IPS-NIHi7 (cell line): ENCODE results near the gene LSAMP.

ENCODE experiments used
- DNase-seq: peaks from one replicate; pipeline ENCODE4 v3.0.0; 2012; ENCODE audit warnings: mixed read lengths; ENCODE audit errors: extremely low spot score

Gene LSAMP

DNA sequence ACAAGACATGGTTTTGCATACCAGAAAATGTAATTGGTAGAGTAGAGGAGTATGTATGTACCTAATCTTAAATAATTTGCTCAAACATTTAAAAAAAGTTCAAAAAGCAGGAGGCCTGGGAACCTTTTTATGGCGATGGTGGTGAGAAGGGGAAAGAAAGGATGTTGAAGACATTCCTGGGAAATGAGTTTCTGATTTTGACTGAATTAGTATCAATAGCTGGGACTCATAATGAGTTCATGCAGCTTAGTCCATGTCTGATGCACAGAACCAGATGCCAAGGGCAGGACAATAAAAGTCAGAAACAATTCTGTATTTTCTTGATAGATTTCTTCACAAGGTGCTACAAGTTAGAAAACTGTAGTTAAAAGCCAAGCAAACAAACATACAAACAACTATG, 426.6 kb downstream of the LSAMP start:
- DNase-seq: no peak

DNA sequence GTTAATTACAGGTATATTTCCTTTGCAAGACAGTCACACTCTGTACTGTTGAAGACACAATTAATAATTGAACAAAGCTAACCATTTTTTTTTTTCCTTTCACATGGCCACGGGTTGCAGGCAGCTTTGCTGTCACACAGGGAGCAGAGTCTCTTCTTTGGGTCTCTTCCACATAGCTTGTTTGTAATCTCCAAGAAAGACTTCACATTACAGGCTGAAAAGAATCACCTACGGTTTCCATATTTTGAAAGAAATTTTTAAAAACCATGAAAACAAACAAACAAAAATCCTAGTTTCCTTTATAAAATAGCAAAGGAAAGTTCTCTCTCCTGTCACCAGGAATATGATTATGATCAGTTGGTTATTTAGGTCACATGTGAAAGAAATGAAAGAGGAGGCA, 429.4 kb downstream of the LSAMP start:
- DNase-seq: no peak

DNA sequence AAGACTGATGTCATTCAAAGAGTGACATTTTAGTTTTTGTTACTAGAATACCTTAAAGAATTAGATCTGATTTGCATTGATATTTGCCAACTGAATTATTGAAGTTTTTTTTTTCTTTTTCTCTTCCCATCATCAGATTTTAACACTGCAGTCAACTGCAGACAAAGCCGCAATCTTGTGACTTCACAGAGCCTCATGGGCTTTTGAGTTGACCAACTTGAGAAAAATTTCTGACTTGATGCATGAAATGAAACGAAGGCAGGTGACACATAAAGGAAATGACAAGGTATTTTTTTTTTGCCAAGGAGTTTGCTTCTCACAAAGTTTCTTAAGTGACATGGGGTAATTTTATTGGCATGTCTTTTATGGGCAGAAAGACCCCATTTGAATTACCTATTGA, 438.3 kb downstream of the LSAMP start:
- no peak for DNase-seq

DNA sequence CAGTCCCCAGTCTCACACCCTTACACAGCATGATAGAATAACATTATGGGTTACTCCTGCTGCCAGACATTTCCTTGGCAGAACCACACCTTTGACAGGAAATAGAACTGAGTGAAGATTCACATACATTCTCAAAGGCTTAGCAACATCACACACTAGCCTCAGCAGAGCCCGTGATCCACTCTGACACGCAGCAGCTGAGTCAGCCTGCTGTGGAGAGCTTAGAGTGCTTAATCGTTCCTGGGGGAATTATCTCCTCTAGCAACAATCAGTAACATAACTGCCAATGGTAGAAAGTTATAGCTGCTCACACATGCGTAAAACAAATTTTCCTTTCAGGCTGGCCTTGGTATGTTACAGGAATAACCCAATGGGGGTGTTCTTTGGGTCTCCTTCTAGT, 439.9 kb downstream of the LSAMP start:
- DNase-seq: peak; percentile 25

DNA sequence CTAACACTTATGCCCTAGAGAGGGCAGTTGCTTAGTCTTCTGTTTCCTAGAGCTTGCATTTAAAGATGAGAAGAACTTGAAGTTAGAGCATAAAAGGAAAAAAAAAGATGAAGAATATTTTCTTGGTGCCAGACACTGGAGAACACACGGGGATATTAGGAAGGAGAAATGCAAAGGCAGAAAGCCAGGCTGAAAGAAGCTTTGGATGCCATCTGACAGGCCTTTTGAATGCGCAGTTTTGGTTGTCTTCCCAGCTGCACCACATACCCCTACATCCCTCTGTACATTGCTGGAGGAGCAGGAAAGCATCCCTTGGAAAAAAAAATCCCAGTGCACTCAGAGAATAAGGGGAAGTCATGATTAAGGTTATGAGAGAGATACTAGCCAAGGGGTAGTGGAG, 443.1 kb downstream of the LSAMP start:
- no peak for DNase-seq

DNA sequence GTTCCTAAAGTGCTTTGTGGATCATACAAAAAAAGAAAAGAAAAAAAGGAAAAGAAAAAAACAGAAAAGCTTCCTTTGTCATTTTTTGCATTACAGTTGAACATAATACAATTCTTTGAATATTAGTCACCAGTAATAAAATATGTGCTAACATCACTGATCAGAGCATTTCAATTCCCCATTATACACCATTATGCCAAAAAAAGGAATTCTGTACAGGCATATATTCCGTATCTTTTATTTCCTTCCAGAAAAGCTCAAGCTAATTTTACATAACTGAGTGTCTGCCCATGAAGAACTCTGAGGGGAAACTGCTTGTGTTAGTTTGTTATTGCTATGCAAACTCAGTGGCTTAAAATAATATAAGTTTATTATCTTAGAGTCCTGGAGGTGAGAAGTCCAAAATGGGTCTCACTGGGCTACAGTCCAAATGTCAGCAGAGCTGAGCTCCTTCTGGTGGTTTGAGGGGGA, 444.1 kb downstream of the LSAMP start:
- no peak for DNase-seq

DNA sequence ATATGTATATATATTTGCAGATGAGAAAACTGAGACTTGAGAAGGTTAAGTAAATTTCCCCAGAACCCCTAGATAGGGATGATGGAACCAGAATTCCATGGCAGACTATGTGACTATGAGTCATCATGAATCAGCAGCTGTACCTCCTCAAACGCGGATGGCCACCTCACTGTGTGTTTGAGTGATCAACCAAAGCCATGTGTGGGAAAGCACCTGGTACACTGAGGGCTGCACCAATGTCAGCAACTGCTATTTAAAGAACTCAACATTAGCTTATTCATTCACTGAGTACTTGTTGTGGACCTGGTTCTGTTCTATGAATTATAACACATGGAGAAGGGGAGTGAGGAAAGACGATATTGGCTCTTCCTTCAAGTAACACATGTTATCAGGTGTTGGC, 445.0 kb downstream of the LSAMP start:
- DNase-seq: no peak

DNA sequence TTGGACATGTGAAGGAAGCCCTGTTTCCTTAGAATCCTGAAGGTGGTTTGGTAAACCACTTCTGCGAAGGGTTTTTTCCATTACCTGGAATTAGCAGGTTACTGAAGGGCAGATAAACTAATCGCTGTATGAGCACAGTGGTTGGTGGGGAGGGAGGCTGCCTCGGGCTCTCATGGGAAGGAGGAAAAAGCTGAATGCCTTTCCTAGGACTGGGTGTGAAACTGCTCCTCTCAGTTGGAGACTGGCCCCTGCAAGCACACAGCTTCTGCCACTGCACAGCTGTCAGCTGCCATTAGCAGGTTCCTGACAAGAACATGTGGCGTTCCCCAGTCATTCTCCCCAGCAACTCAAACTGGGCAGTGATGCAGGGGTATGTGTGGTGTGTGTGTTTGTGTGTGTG, 445.7 kb downstream of the LSAMP start:
- peak; percentile 25 for DNase-seq

DNA sequence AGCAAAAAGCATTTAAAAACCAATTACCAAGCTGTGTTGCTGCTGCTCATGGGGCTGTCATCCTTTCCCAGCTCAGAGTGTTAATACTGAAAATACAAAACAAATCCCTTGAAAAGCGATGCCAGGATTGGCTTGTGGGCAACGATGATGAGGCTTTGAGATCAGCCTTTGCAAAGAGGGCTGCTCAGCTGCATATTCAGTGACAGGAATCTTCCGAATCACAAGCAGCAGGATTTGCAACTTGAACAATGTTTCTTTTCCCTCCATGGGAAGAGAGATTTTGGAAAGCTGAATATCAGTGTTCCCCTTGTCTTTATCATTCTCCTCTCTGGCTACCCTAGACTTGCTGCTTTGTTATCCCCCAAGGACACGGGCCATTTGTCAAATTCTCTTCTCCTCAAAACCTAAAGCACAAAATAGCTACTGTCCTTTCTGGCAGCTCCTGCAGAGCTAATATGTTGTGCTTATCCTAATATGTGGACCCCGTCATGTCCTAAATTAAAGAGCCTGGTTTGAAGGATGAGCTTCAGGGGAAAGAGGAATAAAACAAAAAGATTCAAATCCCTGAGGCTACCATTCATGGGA, 446.2 kb downstream of the LSAMP start:
- DNase-seq: no peak

DNA sequence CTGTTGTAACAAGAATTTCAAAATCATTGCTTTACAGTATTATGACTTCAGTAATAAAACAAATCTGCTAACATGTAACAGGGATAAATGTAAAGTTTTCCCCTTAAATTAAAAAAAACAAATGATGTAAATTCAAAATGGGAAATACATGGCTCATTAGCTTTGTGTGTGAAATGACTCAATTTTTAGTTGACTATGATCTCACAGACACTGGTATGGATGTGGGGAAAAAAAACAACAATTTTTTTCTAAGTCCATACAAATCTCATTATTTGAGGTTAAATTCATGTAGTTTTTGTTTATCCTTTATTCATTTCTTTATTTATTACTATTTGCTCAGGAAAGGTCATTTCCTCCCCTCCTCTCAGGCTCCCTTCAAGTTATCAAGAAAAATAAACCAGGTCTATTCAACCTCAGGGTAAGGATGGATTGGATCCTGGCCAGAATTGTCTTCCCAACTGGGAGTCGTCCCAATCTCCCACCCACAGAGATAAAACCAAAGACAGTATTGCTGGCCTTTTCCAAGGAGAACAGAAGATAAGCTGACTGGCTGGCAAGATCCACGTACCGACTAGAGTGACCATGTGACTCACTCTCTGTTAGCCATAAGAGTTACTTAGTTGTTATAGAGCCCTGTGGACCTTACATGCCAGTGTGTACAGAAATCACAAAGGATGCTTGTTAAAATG, 448.7 kb downstream of the LSAMP start:
- no peak for DNase-seq

DNA sequence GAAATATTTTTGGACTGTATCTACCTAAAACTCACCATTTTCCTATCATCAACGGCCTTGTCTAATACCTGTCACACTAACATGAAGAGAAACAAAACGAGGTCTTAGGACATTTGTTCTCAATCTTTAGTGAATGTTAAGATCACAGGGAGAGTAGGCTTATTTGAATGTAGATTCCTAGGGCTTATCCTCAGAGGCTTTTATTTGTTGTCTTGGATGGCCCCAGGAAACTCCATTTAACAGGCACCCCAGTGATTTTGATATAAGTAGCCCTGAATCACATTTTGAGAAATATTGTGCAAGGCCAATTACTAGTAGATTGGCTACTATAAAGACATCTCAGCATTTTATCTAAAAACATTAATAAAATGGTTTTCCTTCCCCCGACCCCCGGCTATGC, 454.6 kb downstream of the LSAMP start:
- DNase-seq: no peak

DNA sequence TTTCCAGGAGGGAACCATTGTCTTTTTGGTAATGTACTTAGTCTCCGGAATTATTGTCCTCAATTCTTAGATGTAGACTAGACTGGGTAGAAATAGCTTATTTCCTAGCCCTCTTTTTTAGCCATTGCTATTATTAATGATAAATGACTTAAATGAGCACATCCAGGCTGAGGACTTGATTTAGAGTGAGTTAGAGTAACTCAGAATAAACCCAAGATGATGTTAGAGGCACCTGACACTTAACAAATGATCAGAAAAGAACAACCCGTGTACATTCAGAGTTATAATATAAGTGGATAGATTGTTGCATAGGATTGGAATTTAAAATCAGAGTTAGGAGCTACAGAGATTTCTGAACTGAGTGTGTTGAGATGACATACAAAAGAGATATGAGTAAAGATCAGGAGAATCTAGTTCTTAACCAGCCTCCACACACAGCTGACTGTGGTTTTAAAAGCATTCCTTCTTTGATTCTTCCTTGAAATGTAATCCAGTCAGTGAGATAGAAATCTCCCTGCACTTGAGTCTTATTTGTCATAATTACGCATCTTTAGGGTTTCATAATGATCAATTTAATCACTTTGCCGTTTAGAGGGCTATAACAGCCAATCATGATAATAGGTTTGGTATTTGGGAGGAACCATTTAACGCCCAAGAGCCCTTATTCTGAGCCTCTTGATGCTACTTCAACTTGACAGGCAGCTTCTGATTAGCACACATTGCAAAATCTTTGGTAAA, 455.4 kb downstream of the LSAMP start:
- DNase-seq: no peak

DNA sequence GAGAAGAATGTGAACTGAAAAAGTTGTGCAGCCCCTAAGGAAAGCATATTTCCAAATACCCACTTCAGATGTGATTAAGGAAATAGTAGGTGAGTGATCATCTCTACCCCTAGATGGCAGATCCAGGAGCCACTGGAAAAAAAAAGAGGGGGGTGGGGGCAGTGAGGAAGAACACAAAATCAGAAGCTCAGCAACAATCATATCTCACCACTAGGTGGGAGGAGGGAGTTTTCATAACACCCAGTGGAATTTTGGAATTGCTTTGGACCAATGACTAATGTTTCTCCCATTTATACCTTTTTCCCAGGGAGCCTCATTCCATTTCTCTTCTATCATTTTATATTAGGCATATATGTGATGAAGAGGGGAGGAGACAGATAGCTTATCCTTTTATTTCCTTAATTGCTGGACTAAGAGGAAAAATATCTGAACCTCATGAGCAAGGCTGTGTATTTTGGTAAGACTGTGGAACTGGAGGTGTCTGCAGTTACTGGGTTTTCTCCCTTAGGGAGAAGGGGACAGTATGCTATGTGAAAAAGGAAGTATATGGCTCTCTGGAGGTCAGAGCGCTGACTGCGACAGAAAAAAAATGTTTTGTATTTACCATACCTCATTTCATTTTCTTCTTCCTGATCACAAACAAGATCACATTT, 458.6 kb downstream of the LSAMP start:
- peak; percentile 57 for DNase-seq

DNA sequence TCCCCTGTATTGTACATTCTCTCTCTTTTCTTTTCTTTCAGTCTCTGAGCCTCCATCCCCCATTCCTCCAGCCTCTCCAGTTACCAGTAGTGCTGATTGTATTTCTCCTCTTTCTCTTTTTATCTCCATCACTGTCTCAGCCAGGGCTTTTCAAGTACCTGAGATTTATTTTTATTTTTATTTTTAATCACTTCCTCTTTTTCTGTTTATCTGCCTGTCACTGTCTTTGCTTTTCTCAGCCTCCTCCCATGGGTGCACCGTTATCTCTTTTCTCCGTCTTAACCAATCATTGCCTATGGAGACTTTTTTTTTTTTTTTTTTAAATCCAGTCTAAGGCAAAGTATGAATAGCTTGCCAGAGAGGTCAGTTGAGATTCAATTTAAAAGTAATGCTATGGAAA, 462.7 kb downstream of the LSAMP start:
- no peak for DNase-seq

DNA sequence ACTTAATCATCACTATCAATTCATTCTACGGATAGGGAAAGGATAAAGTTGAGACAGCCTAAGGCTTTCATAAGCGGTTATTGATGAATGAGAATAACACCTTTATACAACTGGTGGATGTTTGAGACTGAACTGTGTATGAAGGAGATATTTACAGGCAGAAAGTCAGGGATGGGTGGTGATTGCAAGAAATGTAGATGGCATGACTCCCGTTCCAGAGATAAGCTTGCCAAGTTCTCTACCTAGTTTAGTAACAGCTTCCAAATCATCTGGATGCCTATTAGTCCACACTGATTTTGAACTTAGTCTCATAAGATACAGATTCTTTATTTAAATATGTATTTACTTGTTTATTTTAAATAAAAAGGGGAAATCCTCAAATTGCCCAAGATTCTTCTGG, 463.2 kb downstream of the LSAMP start:
- DNase-seq: no peak

DNA sequence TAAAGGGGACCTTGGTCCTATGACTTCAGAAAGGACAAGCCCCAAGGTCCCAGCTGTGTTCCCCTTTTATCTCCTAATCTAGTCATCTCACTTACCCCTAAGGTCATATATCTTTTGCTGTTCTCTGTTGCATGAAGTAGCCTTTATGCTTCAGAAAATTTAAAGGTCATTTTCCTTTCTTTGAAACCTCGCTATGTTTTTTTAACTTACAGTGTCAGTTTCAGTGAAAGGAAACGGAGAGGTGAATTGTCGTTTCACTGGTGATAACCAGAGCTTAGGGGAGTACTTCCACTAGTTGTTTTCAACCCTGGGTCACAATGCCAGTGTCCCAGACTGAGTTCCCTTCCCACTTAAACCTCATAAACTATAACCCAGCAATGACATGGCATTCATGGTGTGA, 464.6 kb downstream of the LSAMP start:
- DNase-seq: no peak

DNA sequence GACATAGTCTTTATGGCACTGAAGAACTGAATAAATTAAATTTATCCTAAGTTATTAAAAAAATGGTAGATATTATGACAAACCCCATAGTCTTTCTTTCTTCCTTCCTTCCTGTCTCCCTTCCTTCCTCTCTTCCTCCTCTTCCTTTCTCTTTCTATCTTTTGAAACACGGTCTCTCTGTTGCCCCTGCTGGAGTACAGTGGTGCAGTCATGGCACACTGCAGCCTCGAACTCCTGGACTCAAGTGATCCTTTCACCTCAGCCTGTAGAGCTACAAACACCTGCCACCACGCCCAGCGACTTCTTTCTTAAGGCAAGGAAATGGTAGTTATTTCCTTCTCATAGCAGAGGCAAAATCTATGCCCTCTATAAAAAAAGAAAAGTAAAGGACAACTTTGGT, 467.4 kb downstream of the LSAMP start:
- DNase-seq: no peak

DNA sequence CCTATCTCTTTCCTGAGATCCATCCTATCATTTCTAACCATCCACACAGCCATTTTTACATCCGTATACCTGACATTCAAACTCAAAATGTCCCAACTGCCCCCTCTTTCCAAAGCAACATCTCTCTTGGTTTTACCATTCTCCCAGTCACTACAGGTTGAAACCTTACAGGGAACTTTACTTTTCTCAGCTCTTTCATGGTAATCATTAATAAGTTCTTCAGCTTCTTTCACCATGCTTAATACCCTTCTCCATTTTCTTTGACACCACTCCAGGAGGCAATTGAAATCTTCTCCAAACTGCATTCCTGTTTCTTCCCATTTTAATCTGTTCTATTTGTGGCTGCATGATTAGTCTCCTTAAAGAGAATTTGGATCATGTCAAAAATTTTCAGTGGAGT, 469.5 kb downstream of the LSAMP start:
- no peak for DNase-seq

DNA sequence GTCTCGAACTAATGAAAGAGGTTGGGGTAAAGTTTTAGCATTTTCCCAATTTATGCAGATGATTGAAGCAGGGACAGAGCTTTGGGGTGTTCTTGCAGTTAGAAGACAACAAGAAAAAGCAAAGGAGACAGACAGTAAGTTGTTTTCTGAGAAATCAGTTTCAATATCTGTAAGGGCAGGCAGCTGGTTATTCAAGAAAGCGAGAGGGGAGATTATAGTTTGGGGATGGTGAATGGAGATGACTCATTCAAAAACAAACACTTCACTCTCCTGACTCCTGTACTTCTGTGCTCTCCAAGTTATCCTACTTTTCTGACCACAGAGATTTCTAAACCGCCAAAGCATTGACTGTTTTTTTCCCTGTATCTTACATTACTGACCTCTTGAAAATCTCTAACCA, 469.9 kb downstream of the LSAMP start:
- DNase-seq: no peak

DNA sequence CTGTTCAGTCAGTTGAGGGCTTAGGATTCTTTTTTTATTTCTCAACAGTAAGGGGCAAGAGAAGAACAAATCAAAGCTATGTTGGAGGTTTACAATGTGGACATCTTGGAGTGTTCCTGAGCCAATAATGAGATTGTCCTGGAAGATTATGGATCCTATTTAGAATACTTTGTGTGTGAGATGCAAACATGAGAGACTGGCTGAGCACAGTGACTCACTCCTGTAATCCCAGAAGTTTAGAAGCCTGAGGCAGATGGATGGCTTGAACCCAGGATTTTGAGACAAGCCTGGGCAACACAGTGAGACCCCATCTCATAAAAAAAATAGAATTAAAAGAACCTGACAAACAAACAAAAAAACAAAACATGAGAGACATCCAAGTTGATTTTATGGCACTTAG, 470.3 kb downstream of the LSAMP start:
- no peak for DNase-seq

DNA sequence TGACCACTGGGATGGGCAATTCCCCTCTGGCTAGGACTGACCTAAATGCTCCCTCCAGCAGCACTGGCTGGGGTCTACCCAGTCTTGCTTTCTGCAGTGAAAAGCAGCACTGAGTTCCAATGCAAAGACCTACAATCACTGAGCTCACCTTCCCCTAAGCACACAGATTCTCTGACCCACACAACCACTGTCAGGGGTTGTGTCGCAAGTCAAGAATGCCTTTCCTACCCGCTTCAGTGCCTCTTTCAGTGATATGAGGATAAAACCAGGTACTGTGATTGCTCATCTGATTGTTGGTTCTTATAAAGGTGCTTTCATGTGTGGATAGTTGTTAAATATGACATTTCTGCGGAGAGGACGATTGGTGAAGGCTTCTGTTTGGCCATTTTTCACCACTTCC, 476.4 kb downstream of the LSAMP start:
- DNase-seq: no peak

DNA sequence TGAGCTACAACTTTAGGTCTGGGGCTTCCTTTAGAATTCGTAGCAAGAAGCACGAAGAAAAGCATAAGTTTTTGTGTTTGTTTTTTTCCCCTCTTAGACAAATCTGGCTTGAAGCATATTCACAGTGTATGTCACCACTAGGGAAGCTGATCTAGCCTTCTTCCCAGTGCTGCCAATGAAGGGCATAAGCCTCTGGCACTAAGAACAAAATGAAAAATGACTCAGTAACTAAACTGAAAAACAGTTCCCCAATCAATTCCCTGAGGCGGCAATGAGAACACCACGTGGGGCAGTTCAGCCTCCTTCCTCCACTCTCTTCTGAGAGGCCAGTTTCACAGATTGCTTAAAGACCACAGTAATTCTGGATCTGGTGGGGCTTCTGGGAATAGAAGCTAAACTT, 483.9 kb downstream of the LSAMP start:
- no peak for DNase-seq

DNA sequence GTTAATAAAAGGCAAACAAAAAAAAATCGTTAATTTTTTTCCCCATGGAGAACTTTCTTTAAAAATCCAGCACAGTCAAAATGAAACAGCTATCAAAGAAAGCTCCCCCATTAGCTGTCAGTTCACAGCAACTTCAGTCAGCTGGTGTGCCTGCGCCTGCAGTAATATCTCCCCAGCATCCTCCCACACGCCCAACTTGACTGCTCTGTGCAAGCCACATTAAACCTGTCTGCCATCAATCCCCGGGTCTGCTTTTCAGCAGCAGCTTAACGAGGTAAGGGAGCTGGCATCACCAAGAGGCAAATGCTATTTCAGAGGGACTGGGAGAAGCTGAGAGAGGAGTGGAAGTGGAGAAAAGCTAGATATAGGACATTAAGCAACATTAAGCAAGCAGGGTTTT, 484.5 kb downstream of the LSAMP start:
- no peak for DNase-seq
